Peyer's patch (tissue), 4 donors: Measurements from ENCODE around the gene VCL. TPM values are rescaled to one million over a fixed set of nuclear protein-coding genes. Genes with fewer than 3 reads are reported as not detected.
"Not testable (repeated sequence)": the region's sequence is repeated elsewhere in the genome, so short reads cannot be mapped to it uniquely, and the experiment has no call there.

Source experiments
- DNase-seq, 3 donors: peaks; one replicate each; pipeline ENCODE4 v3.0.0-alpha.2; 2017 to 2019
- H3K27ac ChIP-seq, 4 donors: fragments of 200-600 bp; sonication (generic); one replicate each; pipeline ENCODE4 v1.5.1; 2016 to 2019
- H3K27me3 ChIP-seq, 2 donors: fragments of 200-600 bp; sonication (generic); one replicate each; pipeline ENCODE4 v1.5.1; 2019
- H3K36me3 ChIP-seq, 3 donors: fragments of 200-600 bp; sonication (generic); one replicate each; pipeline ENCODE4 v1.5.1; 2016 to 2019
- H3K4me1 ChIP-seq, 4 donors: fragments of 200-600 bp; sonication (generic); one replicate each; pipeline ENCODE4 v1.5.1; 2016 to 2019
- H3K4me3 ChIP-seq, 4 donors: fragments of 200-600 bp; sonication (generic); 1 replicate in 3 of 4; 2 replicates in 1 of 4; pipeline ENCODE4 v1.5.1; 2016 to 2019; ENCODE audit warnings: mild to moderate bottlenecking in 1 of 4
- H3K9me3 ChIP-seq, 4 donors: fragments of 200-600 bp; sonication (generic); one replicate each; pipeline ENCODE4 v1.5.1; 2016 to 2019; ENCODE audit warnings: mild to moderate bottlenecking in 1 of 4
- CTCF ChIP-seq, 6 experiments: fragments of 450-650 bp in 4 of 6; fragments of 200-600 bp in 2 of 6; sonication (generic) in 1 of 6; IDR thresholded peaks; one replicate each; pipeline ENCODE4 v1.5.1; 2017 to 2019; ENCODE audit warnings: antibody characterized with exemption in 6 of 6, mild to moderate bottlenecking in 3 of 6, moderate library complexity in 1 of 6
- POLR2A ChIP-seq, 2 donors: fragments of 450-650 bp; IDR thresholded peaks; one replicate each; pipeline ENCODE4 v1.5.1; 2017; ENCODE audit warnings: antibody characterized with exemption in 2 of 2, mild to moderate bottlenecking in 2 of 2, moderate library complexity in 2 of 2
- total RNA-seq, 4 donors: library from RNA; depleted of rRNA; stranded (reverse); fragments of >200 nt; gene quantifications; one replicate each; pipeline ENCODE4 v1.1.0, GENCODE V29; 2016

VCL gene
- total RNA-seq, 4 donors from 2014 or later = 36.3 to 103 (median 61.4) TPM

GRCh38 chr10:74008212-74008731 is 10.4 kb downstream of the VCL start:
- DNase-seq = no peak
- H3K4me1 ChIP-seq = peaks cover 0 to 10% (median 0%) of the 10 kb centered on the region in 4 donors
- H3K27ac ChIP-seq = no peak overlapping the region

GRCh38 chr10:74011017-74011416 is 13.1 kb downstream of the VCL start:
- TF ChIP-seq CTCF (IDR thresholded peaks at IDR 0.05) (no peak), POLR2A (IDR thresholded peaks at IDR 0.05) (no peak)
- H3K4me1 ChIP-seq = peaks cover 0 to 10% (median 0%) of the 10 kb centered on the region in 4 donors
- no peak overlapping the region for H3K27ac ChIP-seq

More at GRCh38 chr10:74008212-74008731, 10.4 kb downstream of the VCL start:
- Histone ChIP-seq H3K9me3 (no peaks in the 10 kb centered on the region), H3K27me3 (no peaks in the 10 kb centered on the region), H3K36me3 (no peaks in the 10 kb centered on the region), H3K4me3 (no peak overlapping the region)
- TF ChIP-seq CTCF (IDR thresholded peaks at IDR 0.05) = no peak
- no peak for TF ChIP-seq POLR2A (IDR thresholded peaks at IDR 0.05)

GRCh38 chr10:74011770-74012169 is 13.9 kb downstream of the VCL start:
- H3K27ac ChIP-seq = no peak overlapping the region
- H3K4me1 ChIP-seq = peaks cover 0 to 10% (median 0%) of the 10 kb centered on the region in 4 donors
- H3K36me3 ChIP-seq = no peaks in the 10 kb centered on the region
- no peak for TF ChIP-seq CTCF (IDR thresholded peaks at IDR 0.05)
- TF ChIP-seq POLR2A (IDR thresholded peaks at IDR 0.05) = no peak
- H3K27me3 ChIP-seq = no peaks in the 10 kb centered on the region
- no peak for DNase-seq
- no peak overlapping the region for H3K4me3 ChIP-seq
- no peaks in the 10 kb centered on the region for H3K9me3 ChIP-seq

More at GRCh38 chr10:74011017-74011416, 13.1 kb downstream of the VCL start:
- Histone ChIP-seq H3K4me3 (no peak overlapping the region), H3K36me3 (no peaks in the 10 kb centered on the region), H3K27me3 (no peaks in the 10 kb centered on the region), H3K9me3 (no peaks in the 10 kb centered on the region)
- DNase-seq = no peak

- Histone ChIP-seq H3K36me3 (no peaks in the 10 kb centered on the region), H3K27me3 (no peaks in the 10 kb centered on the region), H3K9me3 (no peaks in the 10 kb centered on the region), H3K4me1 (peaks cover 0 to 10% (median 0%) of the 10 kb centered on the region in 4 donors), H3K27ac (no peak overlapping the region), H3K4me3 (no peak overlapping the region)
- TF ChIP-seq POLR2A (IDR thresholded peaks at IDR 0.05) (no peak), CTCF (IDR thresholded peaks at IDR 0.05) (no peak)
- DNase-seq = no peak
Observed at GRCh38 chr10:74012480-74012879, 14.6 kb downstream of the VCL start.

- H3K27ac ChIP-seq = no peak overlapping the region
- no peak for TF ChIP-seq POLR2A (IDR thresholded peaks at IDR 0.05)
- TF ChIP-seq CTCF (IDR thresholded peaks at IDR 0.05) = no peak
Observed at GRCh38 chr10:74013004-74013403, 15.1 kb downstream of the VCL start.

GRCh38 chr10:74014574-74014973 is 16.7 kb downstream of the VCL start:
- peaks cover 0 to 18% (median 0%) of the 10 kb centered on the region in 4 donors for H3K4me1 ChIP-seq
- H3K27ac ChIP-seq, DNase-seq, H3K9me3 ChIP-seq, H3K27me3 ChIP-seq, H3K36me3 ChIP-seq, H3K4me3 ChIP-seq: not testable (repeated sequence)

More at GRCh38 chr10:74013004-74013403, 15.1 kb downstream of the VCL start:
- peaks cover 0 to 10% (median 0%) of the 10 kb centered on the region in 4 donors for H3K4me1 ChIP-seq
- DNase-seq = no peak
- H3K27me3 ChIP-seq = no peaks in the 10 kb centered on the region
- H3K9me3 ChIP-seq = no peaks in the 10 kb centered on the region
- no peaks in the 10 kb centered on the region for H3K36me3 ChIP-seq
- no peak overlapping the region for H3K4me3 ChIP-seq
